Brain microvascular endothelial cell (primary cell): ENCODE results near the gene ZNF235.

ENCODE experiments used
- DNase-seq: peaks from one replicate; pipeline ENCODE4 v3.0.0-alpha.2; 2020
- H3K27ac ChIP-seq: fragments of 250-450 bp; sonication (Bioruptor Pico); 2 replicates; pipeline ENCODE4 v1.5.1; 2020; ENCODE audit warnings: mild to moderate bottlenecking, moderate library complexity
- H3K27me3 ChIP-seq: fragments of 250-450 bp; sonication (Bioruptor Pico); replicated peaks from 2 replicates; pipeline ENCODE4 v1.5.1; 2020; ENCODE audit warnings: mild to moderate bottlenecking
- H3K36me3 ChIP-seq: fragments of 250-450 bp; sonication (Bioruptor Pico); replicated peaks from 2 replicates; pipeline ENCODE4 v1.5.1; 2020; ENCODE audit warnings: mild to moderate bottlenecking
- H3K4me3 ChIP-seq: 2 replicates; pipeline ENCODE4 v1.5.1; 2011; ENCODE audit warnings: low read depth, mild to moderate bottlenecking, control low read depth, low read length, moderate library complexity
- in situ Hi-C: cut with HindIII; loops from 2 replicates; pipeline ENCODE4 v1.10.0; 2017; ENCODE audit warnings: low sequenced_read_pairs, low pct_ligation_motif_present
- TF ChIP-seq, protein P1 (sequence below): IDR thresholded peaks from 2 replicates; pipeline ENCODE4 v1.5.1; 2011; ENCODE audit warnings: low read depth, mild to moderate bottlenecking, moderate library complexity, low read length, control low read depth, inconsistent platforms; ENCODE audit errors: missing control alignments

ZNF235 gene

DNA sequence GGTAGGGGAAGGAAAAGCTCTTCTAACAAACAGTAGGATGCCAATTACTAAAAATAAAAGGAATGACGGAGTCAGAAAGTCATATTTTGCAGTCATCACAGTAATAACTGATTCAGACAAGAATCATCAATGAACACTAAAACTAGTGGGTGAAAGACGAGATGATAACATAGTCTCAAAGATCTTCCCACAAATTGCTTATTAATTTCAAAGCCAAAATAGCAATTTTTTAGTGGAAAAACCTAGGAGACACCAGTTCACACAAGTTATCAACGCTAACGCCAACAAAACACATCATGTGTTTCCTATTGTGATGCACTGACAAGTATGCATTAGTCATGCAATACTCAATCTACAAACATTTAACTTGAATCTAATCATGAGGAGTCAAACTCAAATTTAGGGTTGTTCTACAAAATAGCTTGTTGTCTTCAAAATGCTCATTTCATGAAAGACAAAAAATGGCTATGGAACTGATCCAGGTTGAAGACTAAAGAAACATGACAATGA lies 26.6 kb downstream of the ZNF235 start:
- no peaks in the 10 kb centered on the region for H3K27me3 ChIP-seq
- TF ChIP-seq, protein P1, sequence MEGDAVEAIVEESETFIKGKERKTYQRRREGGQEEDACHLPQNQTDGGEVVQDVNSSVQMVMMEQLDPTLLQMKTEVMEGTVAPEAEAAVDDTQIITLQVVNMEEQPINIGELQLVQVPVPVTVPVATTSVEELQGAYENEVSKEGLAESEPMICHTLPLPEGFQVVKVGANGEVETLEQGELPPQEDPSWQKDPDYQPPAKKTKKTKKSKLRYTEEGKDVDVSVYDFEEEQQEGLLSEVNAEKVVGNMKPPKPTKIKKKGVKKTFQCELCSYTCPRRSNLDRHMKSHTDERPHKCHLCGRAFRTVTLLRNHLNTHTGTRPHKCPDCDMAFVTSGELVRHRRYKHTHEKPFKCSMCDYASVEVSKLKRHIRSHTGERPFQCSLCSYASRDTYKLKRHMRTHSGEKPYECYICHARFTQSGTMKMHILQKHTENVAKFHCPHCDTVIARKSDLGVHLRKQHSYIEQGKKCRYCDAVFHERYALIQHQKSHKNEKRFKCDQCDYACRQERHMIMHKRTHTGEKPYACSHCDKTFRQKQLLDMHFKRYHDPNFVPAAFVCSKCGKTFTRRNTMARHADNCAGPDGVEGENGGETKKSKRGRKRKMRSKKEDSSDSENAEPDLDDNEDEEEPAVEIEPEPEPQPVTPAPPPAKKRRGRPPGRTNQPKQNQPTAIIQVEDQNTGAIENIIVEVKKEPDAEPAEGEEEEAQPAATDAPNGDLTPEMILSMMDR = no peak
- H3K27ac ChIP-seq = no peak overlapping the region
- H3K36me3 ChIP-seq = no peaks in the 10 kb centered on the region
- H3K4me3 ChIP-seq = no peak overlapping the region
- DNase-seq = peak; percentile 12
- in situ Hi-C loops = no loop called here

DNA sequence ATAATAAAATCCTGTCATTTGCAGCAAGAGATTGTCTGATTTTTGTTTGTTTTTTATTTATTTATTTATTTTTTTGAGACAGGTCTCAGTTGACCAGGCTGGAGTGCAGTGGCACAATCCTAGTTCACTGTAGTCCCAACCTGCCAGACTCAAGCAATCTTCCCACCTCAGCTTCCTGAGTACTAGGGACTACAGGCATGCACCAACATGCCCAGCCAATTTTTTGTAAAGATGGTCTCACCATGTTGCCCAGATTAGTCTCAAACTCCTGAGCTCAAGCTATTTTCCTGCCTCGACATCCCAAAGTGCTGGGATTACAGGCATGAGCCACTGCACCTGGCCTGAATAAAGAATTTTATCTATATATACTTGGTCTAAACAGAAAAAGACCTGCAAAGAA lies 27.5 kb downstream of the ZNF235 start:
- DNase-seq = no peak
- no peak overlapping the region for H3K27ac ChIP-seq
- TF ChIP-seq, protein P1 = no peak
- H3K27me3 ChIP-seq = no peaks in the 10 kb centered on the region
- H3K4me3 ChIP-seq = no peak overlapping the region
- in situ Hi-C loops = no loop called here
- no peaks in the 10 kb centered on the region for H3K36me3 ChIP-seq

- Histone ChIP-seq H3K27me3 (no peaks in the 10 kb centered on the region), H3K36me3 (no peaks in the 10 kb centered on the region), H3K27ac (no peak overlapping the region), H3K4me3 (no peak overlapping the region)
- DNase-seq = no peak
- TF ChIP-seq, protein P1 = no peak
- in situ Hi-C loops = no loop called here
These were observed 44.0 kb downstream of the ZNF235 start for GRCh38 chr19:44260695-44261446.

GRCh38 chr19:44260343-44260681 lies 44.5 kb downstream of the ZNF235 start:
- TF ChIP-seq, protein P1 = no peak
- Histone ChIP-seq H3K36me3 (no peaks in the 10 kb centered on the region), H3K27ac (no peak overlapping the region), H3K27me3 (no peaks in the 10 kb centered on the region), H3K4me3 (peak overlapping the region; percentile 60)
- no peak for DNase-seq
- in situ Hi-C loops = no loop called here

GRCh38 chr19:44258835-44259413 lies 45.9 kb downstream of the ZNF235 start:
- in situ Hi-C loops = no loop called here
- no peak overlapping the region for H3K4me3 ChIP-seq
- H3K27me3 ChIP-seq = no peaks in the 10 kb centered on the region
- H3K36me3 ChIP-seq = no peaks in the 10 kb centered on the region
- H3K27ac ChIP-seq = no peak overlapping the region
- TF ChIP-seq, protein P1 = no peak
- DNase-seq = no peak
